ENCODE data around the gene COL4A2.

The COL4A2 gene

DNA sequence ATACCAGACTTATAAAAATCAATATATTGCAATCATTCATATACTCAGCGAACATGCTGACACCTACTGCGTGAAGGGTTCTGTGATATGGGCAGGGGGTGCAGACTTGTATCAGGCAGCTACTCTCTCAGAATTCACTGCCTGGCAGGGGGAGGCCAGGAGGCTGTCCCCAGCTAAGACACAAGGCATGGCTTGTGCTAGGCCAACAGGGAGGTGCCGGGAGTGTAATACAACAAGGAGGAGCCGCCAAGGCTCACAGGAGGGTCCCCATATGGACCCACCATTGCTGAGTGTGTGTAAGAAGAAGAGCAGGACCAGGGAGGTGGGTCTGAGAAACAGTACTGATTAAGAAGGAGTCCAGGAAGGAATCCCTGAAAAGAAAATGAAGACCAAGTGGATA, 97.2 kb downstream of the COL4A2 start:
- H3F3A ChIP-seq (ENCODE audit: low read depth) = no peaks in the 10 kb centered on the region

DNA sequence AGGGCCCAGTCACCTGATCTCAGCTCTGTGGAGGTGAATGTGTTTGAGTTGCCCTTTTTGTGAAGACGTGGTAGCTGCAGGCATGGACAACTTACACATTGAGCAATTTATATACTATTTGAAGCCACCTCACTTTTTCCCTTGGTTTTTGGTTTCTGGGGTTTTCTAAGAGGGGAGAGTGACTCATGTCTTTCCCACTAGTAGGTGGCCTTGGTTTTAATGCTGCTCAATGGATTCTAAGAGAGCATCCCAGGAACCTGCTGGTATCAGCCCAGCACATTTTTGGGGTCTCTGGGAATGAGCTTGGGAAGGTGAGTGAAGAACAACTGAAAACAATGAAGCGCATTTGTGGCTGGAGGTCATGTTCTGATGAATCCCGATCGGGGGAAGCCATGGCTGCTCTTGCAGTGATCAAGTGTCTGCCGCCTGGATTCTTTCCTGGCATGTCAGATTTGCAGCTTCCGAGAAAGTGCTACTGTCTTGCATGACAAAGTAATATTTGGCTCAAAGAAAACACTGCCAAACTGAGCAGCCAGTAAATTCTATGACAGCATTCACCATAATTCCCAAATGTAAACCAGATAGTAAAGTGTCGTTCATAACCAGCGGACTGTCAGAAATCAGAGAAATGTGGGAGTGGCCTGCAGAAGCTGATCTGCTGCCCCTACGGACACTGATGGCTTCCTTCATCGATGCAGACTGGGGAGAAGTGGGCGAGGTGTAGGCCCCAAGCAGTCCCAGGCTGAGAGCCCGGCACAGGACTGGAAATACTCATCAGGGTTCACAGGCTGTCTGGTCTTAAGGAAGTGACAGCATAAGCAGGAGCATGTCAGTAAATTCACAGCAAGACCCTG, 98.7 kb downstream of the COL4A2 start:
- Histone ChIP-seq H3F3A (ENCODE audit: low read depth) (no peaks in the 10 kb centered on the region), H2AFZ (ENCODE audit: low read length) (no peak overlapping the region), H3K4me2 (ENCODE audit: low read depth, low read length, poor library complexity, severe bottlenecking) (no peak overlapping the region)

More for the DNA sequence above, 97.2 kb downstream of the COL4A2 start:
- Histone ChIP-seq H3K4me2 (ENCODE audit: low read depth, low read length, poor library complexity, severe bottlenecking) (no peak overlapping the region), H3K9me2 (replicated peaks; ENCODE audit: low read depth, low read length) (no peaks in the 10 kb centered on the region), H4K20me1 (ENCODE audit: insufficient read depth, low read length, poor library complexity, severe bottlenecking) (no peaks in the 10 kb centered on the region), H3K4me1 (ENCODE audit: insufficient read depth, low read length, poor library complexity, severe bottlenecking) (no peaks in the 10 kb centered on the region), H3K79me2 (ENCODE audit: insufficient read depth, low read length) (no peaks in the 10 kb centered on the region), H3K4me3 (ENCODE audit: low read length, poor library complexity, severe bottlenecking) (no peak overlapping the region), H3K9me3 (ENCODE audit: insufficient read depth, low read depth, low read length) (no peaks in the 10 kb centered on the region), H3K9ac (ENCODE audit: low read depth, low read length, poor library complexity, severe bottlenecking) (no peak overlapping the region), H3K36me3 (ENCODE audit: insufficient read depth, low read length) (no peaks in the 10 kb centered on the region), H3K27me3 (ENCODE audit: insufficient read depth, low read length, poor library complexity, severe bottlenecking) (no peaks in the 10 kb centered on the region), H2AFZ (ENCODE audit: low read length) (no peak overlapping the region)
- TF ChIP-seq, protein P1, sequence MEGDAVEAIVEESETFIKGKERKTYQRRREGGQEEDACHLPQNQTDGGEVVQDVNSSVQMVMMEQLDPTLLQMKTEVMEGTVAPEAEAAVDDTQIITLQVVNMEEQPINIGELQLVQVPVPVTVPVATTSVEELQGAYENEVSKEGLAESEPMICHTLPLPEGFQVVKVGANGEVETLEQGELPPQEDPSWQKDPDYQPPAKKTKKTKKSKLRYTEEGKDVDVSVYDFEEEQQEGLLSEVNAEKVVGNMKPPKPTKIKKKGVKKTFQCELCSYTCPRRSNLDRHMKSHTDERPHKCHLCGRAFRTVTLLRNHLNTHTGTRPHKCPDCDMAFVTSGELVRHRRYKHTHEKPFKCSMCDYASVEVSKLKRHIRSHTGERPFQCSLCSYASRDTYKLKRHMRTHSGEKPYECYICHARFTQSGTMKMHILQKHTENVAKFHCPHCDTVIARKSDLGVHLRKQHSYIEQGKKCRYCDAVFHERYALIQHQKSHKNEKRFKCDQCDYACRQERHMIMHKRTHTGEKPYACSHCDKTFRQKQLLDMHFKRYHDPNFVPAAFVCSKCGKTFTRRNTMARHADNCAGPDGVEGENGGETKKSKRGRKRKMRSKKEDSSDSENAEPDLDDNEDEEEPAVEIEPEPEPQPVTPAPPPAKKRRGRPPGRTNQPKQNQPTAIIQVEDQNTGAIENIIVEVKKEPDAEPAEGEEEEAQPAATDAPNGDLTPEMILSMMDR (conservative IDR thresholded peaks at IDR 0.05; ENCODE audit: low read length) = no peak
- TF ChIP-seq EZH2phosphoT487 (IDR thresholded peaks at IDR 0.05; ENCODE audit: borderline replicate concordance) = no peak

DNA sequence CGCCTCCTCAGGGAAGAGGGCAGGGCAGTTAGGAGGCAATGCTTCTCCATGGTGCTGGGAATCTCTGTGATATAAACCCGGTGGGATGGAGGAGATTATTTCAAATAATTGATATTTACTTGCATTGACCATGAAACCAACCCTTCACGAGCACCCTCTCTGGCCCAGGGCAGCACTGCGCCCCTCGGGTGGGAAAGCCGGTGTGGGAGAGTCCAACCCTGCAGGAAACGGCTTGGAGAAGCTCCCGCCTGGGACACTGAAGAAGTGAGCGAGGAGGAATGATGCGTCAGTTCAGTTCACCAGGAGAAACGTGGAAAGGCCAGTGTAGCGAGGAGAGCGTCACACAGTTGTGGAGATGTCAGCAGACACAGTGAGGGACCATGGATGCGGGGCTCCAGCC, 99.9 kb downstream of the COL4A2 start:
- Histone ChIP-seq H3K36me3 (ENCODE audit: insufficient read depth, low read length) (no peaks in the 10 kb centered on the region), H3K9me2 (replicated peaks; ENCODE audit: low read depth, low read length) (no peaks in the 10 kb centered on the region), H4K20me1 (ENCODE audit: insufficient read depth, low read length, poor library complexity, severe bottlenecking) (no peaks in the 10 kb centered on the region), H3K4me2 (ENCODE audit: low read depth, low read length, poor library complexity, severe bottlenecking) (no peak overlapping the region), H3K4me1 (ENCODE audit: insufficient read depth, low read length, poor library complexity, severe bottlenecking) (no peaks in the 10 kb centered on the region), H3K9me3 (ENCODE audit: insufficient read depth, low read depth, low read length) (no peaks in the 10 kb centered on the region), H3K4me3 (ENCODE audit: low read length, poor library complexity, severe bottlenecking) (no peak overlapping the region), H2AFZ (ENCODE audit: low read length) (no peak overlapping the region), H3K79me2 (ENCODE audit: insufficient read depth, low read length) (no peaks in the 10 kb centered on the region), H3K27me3 (ENCODE audit: insufficient read depth, low read length, poor library complexity, severe bottlenecking) (no peaks in the 10 kb centered on the region), H3F3A (ENCODE audit: low read depth) (no peaks in the 10 kb centered on the region), H3K9ac (ENCODE audit: low read depth, low read length, poor library complexity, severe bottlenecking) (no peak overlapping the region)
- TF ChIP-seq EZH2phosphoT487 (IDR thresholded peaks at IDR 0.05; ENCODE audit: borderline replicate concordance) = no peak
- TF ChIP-seq, protein P1 (conservative IDR thresholded peaks at IDR 0.05; ENCODE audit: low read length) = no peak

More for the DNA sequence above, 98.7 kb downstream of the COL4A2 start:
- H3K9ac ChIP-seq (ENCODE audit: low read depth, low read length, poor library complexity, severe bottlenecking) = no peak overlapping the region
- H3K4me1 ChIP-seq (ENCODE audit: insufficient read depth, low read length, poor library complexity, severe bottlenecking) = no peaks in the 10 kb centered on the region
- H4K20me1 ChIP-seq (ENCODE audit: insufficient read depth, low read length, poor library complexity, severe bottlenecking) = no peaks in the 10 kb centered on the region
- H3K27me3 ChIP-seq (ENCODE audit: insufficient read depth, low read length, poor library complexity, severe bottlenecking) = no peaks in the 10 kb centered on the region
- H3K79me2 ChIP-seq (ENCODE audit: insufficient read depth, low read length) = no peaks in the 10 kb centered on the region
- TF ChIP-seq, protein P1 (conservative IDR thresholded peaks at IDR 0.05; ENCODE audit: low read length) = no peak
- TF ChIP-seq EZH2phosphoT487 (IDR thresholded peaks at IDR 0.05; ENCODE audit: borderline replicate concordance) = no peak
- H3K9me2 ChIP-seq (replicated peaks; ENCODE audit: low read depth, low read length) = no peaks in the 10 kb centered on the region
- H3K36me3 ChIP-seq (ENCODE audit: insufficient read depth, low read length) = no peaks in the 10 kb centered on the region
- no peaks in the 10 kb centered on the region for H3K9me3 ChIP-seq (ENCODE audit: insufficient read depth, low read depth, low read length)
- no peak overlapping the region for H3K4me3 ChIP-seq (ENCODE audit: low read length, poor library complexity, severe bottlenecking)
